ENCODE measurements around the gene HDAC9. TPM values are rescaled to one million over a fixed set of nuclear protein-coding genes. Genes with fewer than 3 reads are reported as not detected.

HDAC9 gene
- total RNA-seq, 1 experiment from 2014 or later, result 159 TPM

DNA sequence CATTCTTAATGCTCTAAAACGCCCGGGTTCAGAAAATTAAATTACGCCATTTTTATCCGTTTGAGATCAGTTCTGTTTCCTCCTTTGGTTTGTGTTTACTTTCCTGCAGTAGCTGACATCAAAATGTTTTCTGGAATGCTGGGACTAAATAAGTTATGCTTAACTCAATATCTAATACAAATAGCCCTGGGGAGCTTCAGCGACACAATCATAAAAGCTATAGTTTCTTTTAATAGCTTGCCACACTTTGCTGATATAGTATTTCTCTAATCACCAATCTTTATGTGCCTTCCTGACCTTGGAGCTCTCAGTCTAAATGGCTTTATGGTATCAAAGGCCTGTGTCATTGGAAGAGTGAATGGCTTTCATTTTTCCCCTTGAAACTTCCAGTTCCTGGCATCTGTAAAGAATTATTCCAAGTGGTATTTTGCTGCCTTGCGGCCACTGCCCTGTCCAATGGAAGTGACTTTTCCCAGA, 202.7 kb downstream of the HDAC9 start:
- Mint-ChIP-seq H3K36me3 (ENCODE audit: insufficient read depth, unreplicated experiment) (no peaks in the 10 kb centered on the region), H3K4me3 (ENCODE audit: low read depth, unreplicated experiment) (no peak overlapping the region), H3K9me3 (ENCODE audit: low read depth, unreplicated experiment) (no peaks in the 10 kb centered on the region), H3K4me1 (ENCODE audit: low read depth, unreplicated experiment) (no peaks in the 10 kb centered on the region), H3K27ac (ENCODE audit: unreplicated experiment) (no peak overlapping the region), H3K27me3 (ENCODE audit: unreplicated experiment) (no peaks in the 10 kb centered on the region)
- TF ChIP-seq, protein P1, sequence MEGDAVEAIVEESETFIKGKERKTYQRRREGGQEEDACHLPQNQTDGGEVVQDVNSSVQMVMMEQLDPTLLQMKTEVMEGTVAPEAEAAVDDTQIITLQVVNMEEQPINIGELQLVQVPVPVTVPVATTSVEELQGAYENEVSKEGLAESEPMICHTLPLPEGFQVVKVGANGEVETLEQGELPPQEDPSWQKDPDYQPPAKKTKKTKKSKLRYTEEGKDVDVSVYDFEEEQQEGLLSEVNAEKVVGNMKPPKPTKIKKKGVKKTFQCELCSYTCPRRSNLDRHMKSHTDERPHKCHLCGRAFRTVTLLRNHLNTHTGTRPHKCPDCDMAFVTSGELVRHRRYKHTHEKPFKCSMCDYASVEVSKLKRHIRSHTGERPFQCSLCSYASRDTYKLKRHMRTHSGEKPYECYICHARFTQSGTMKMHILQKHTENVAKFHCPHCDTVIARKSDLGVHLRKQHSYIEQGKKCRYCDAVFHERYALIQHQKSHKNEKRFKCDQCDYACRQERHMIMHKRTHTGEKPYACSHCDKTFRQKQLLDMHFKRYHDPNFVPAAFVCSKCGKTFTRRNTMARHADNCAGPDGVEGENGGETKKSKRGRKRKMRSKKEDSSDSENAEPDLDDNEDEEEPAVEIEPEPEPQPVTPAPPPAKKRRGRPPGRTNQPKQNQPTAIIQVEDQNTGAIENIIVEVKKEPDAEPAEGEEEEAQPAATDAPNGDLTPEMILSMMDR (IDR thresholded peaks at IDR 0.05; ENCODE audit: unreplicated experiment), result no peak
- intact Hi-C loops (cut with micrococcal nuclease; ENCODE audit: unreplicated experiment), result no loop called here
- CTCF ChIA-PET, result interaction anchor here (0.5 kb wide), 1 partner anchor 787 kb away, joined by 3 read pairs; no protein-coding TSS in a partner anchor
- BruUV-seq (replicated peaks), result no TSS peak
- no peak for DNase-seq

DNA sequence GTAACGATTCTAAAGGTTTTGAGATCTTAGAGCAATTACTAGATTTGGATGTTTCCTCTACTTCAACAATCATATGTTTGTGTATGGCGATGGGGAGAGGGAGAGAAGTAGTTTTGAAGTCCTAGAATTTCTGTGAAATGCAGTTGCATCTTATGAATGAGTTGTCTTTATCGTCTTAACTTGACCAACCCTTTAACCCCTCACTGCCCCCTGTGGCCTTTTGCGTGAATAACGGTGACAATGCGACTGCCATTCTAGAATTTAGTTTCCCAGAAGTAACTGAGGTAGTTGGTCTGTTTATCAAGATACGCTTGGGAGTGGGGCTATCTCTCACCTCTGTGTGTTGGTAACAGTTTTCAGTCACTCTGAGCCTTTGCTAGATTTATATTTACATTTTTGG, 204.6 kb downstream of the HDAC9 start:
- H3K4me1 Mint-ChIP-seq (ENCODE audit: low read depth, unreplicated experiment), result no peaks in the 10 kb centered on the region
- CTCF ChIA-PET, result no interaction called here
- no TSS peak for BruUV-seq (replicated peaks)
- H3K9me3 Mint-ChIP-seq (ENCODE audit: low read depth, unreplicated experiment), result no peaks in the 10 kb centered on the region
- TF ChIP-seq, protein P1 (IDR thresholded peaks at IDR 0.05; ENCODE audit: unreplicated experiment), result peak; percentile 25
- H3K4me3 Mint-ChIP-seq (ENCODE audit: low read depth, unreplicated experiment), result no peak overlapping the region
- intact Hi-C loops (cut with micrococcal nuclease; ENCODE audit: unreplicated experiment), result no loop called here
- no peaks in the 10 kb centered on the region for H3K36me3 Mint-ChIP-seq (ENCODE audit: insufficient read depth, unreplicated experiment)
- H3K27me3 Mint-ChIP-seq (ENCODE audit: unreplicated experiment), result no peaks in the 10 kb centered on the region
- DNase-seq, result peak; percentile 14
- H3K27ac Mint-ChIP-seq (ENCODE audit: unreplicated experiment), result no peak overlapping the region

DNA sequence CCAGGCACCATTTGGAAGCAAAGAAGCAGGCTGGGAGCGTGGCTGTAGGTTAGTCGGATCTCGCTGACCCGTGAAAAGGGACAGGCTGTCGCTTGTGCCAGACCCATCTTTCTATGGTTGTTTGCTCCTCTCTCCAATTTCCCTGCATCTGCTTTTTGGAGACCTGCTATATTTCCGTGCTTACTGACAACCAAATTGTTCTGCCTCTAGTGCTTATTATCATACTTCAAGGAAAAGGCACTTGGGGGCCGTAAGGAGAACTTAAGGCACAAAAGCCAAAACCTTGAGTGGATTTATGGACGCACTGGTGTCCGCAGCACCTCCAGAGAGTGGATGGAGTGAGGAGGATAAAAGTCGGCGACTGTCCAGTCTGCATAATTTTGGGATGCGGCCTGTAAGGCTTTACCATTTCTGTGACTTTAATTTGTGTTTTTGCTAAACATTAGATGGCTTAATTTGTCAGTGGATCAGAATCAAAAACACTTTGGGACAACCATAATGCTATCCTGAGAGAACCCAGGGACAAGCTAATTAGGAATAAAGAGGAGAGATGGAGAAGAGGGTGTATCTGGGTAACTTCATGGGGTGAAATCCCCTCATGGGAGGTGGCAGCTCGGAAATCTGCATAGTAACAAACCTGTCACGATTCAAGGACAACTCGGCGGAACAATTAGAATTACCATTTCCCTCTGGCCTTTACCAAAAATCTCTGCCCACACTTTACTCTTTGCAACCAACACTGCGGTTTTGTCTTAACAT, 206.7 kb downstream of the HDAC9 start:
- BruUV-seq (replicated peaks), result no TSS peak
- TF ChIP-seq, protein P1 (IDR thresholded peaks at IDR 0.05; ENCODE audit: unreplicated experiment), result no peak
- H3K36me3 Mint-ChIP-seq (ENCODE audit: insufficient read depth, unreplicated experiment), result no peaks in the 10 kb centered on the region
- no peak overlapping the region for H3K27ac Mint-ChIP-seq (ENCODE audit: unreplicated experiment)
- H3K27me3 Mint-ChIP-seq (ENCODE audit: unreplicated experiment), result no peaks in the 10 kb centered on the region
- H3K9me3 Mint-ChIP-seq (ENCODE audit: low read depth, unreplicated experiment), result no peaks in the 10 kb centered on the region
- intact Hi-C loops (cut with micrococcal nuclease; ENCODE audit: unreplicated experiment), result no loop called here
- CTCF ChIA-PET, result no interaction called here
- no peaks in the 10 kb centered on the region for H3K4me1 Mint-ChIP-seq (ENCODE audit: low read depth, unreplicated experiment)
- no peak for DNase-seq
- H3K4me3 Mint-ChIP-seq (ENCODE audit: low read depth, unreplicated experiment), result no peak overlapping the region

DNA sequence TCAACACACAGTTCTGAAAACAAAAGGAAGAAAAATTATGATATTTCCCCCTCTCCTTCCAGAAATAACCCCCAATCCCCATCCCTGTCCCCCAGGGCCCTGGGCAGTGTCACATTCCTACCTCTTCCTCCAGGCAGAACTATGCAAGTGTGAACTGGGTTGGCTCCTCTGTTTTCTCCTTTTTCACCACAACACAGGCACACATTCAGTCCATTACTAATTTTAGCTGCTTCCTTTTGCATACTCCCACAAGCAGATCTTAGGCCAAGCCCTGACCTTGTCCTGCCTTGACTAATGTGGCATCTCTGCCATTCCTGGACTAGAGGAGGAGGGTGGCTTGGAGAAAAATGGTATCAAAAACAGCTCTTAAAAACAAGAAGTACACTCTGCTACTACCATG, 208.1 kb downstream of the HDAC9 start:
- BruUV-seq (replicated peaks), result no TSS peak
- H3K27me3 Mint-ChIP-seq (ENCODE audit: unreplicated experiment), result no peaks in the 10 kb centered on the region
- CTCF ChIA-PET, result interaction anchor here (1.0 kb wide), 1 partner anchor 20 kb away, joined by 3 read pairs; no protein-coding TSS in a partner anchor
- TF ChIP-seq, protein P1 (IDR thresholded peaks at IDR 0.05; ENCODE audit: unreplicated experiment), result no peak
- no peaks in the 10 kb centered on the region for H3K36me3 Mint-ChIP-seq (ENCODE audit: insufficient read depth, unreplicated experiment)
- H3K4me1 Mint-ChIP-seq (ENCODE audit: low read depth, unreplicated experiment), result no peaks in the 10 kb centered on the region
- intact Hi-C loops (cut with micrococcal nuclease; ENCODE audit: unreplicated experiment), result no loop called here
- H3K9me3 Mint-ChIP-seq (ENCODE audit: low read depth, unreplicated experiment), result no peaks in the 10 kb centered on the region
- H3K4me3 Mint-ChIP-seq (ENCODE audit: low read depth, unreplicated experiment), result no peak overlapping the region
- DNase-seq, result no peak
- no peak overlapping the region for H3K27ac Mint-ChIP-seq (ENCODE audit: unreplicated experiment)

All from Calu3 (cell line).